Subcutaneous adipose tissue (tissue), 4 donors: ENCODE data around the gene SLC8A1. TPM values are rescaled to one million over a fixed set of nuclear protein-coding genes. Genes with fewer than 3 reads are reported as not detected.

Source experiments
- CTCF ChIP-seq: fragments of 450-650 bp; IDR thresholded peaks from one replicate; pipeline ENCODE4 v1.5.1; 2016; ENCODE audit warnings: low read depth, mild to moderate bottlenecking, control low read depth, antibody characterized with exemption, moderate library complexity
- total RNA-seq, 4 donors: library from RNA; depleted of rRNA; stranded (reverse); fragments of >200 nt; gene quantifications; one replicate each; pipeline ENCODE4 v1.1.0, GENCODE V29; 2016

SLC8A1 gene
- total RNA-seq, 4 donors from 2014 or later, result 7.5 to 32.5 (median 12.9) TPM

- no peak for TF ChIP-seq CTCF
These were observed 108.0 kb downstream of the SLC8A1 start for GRCh38 chr2:40343902-40344301.

DNA sequence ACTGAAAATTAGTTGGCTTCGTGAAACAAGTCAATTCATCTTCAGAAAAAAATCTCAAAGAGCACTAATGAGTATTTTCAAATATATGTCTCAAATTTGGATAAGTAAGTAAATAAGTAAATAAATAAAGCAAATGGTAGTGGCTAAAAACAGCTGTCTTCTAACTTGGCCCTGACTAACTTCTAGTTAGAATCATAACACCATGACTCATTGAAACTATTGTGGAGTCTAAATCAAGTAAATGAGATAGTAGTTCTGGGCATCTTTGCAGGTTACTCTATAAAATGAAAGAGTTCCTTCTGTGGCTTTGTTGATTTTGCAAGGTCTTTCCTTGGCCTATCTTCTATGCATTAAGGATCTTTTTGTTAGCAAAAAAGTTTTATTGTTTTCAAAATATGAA lies 110.7 kb downstream of the SLC8A1 start:
- no peak for TF ChIP-seq CTCF

DNA sequence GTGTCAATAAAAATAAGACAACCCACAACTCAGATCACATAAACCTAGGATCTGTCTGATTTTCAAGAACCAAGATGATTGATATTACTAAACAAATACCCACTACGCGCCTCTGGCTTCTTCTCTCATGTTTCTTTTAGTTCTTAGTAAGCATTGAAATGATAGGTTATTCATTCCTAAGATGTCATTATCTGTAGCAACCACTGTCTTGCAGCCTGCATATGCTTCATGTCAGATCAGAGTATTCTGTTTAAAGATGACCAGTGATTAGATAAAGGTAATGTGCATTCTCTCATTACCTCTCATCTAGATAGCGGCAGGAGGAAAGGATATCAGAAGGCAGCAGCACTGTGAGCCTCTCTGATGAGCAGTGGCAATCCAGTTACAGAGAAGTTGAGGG lies 112.9 kb downstream of the SLC8A1 start:
- no peak for TF ChIP-seq CTCF

- TF ChIP-seq CTCF, result no peak
These were observed 119.6 kb downstream of the SLC8A1 start for GRCh38 chr2:40332191-40332826.

GRCh38 chr2:40330096-40330495 lies 121.8 kb downstream of the SLC8A1 start:
- no peak for TF ChIP-seq CTCF

- no peak for TF ChIP-seq CTCF
These were observed 122.2 kb downstream of the SLC8A1 start for GRCh38 chr2:40329739-40330030.

DNA sequence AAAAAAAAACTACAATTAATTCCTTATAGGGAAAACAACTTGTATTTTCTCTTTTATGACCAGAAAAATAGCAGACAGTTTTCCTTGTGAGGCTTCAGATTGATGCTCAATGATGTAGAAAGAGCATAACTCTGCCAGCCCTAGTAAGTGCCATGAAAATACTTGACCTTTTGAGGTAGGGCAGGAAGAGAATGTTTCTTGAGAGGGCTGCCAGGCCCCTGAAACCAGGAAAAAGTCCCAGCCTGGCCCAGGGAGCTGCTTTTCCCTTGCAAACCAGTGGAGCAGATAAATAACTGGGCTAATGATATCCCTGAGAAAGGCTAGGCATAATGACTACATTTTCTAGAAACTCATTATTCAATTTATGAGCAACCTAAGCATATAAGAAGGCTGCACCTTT lies 126.8 kb downstream of the SLC8A1 start:
- no peak for TF ChIP-seq CTCF
